Stomach (tissue), 4 donors: ENCODE results near the gene CLCNKB.

Experiments used
- EP300 ChIP-seq: sonication (generic); formaldehyde crosslinking; IDR thresholded peaks from one replicate; pipeline ENCODE4 v1.6.1; 2017; ENCODE audit warnings: antibody characterized with exemption
- POLR2A ChIP-seq, 4 donors: fragments of 450-650 bp; IDR thresholded peaks; one replicate each; pipeline ENCODE4 v1.6.1; 2016; ENCODE audit warnings: antibody characterized with exemption in 4 of 4, control low read depth in 2 of 4, mild to moderate bottlenecking in 1 of 4, moderate library complexity in 1 of 4
- POLR2AphosphoS5 ChIP-seq, 3 donors: sonication (generic); formaldehyde crosslinking; IDR thresholded peaks; one replicate each; pipeline ENCODE4 v1.6.1; 2016; ENCODE audit warnings: antibody characterized with exemption in 3 of 3
- TF ChIP-seq, protein P1 (sequence below), 7 experiments: fragments of 450-650 bp in 4 of 7; fragments of 200-600 bp in 3 of 7; sonication (generic) in 3 of 7; IDR thresholded peaks; one replicate each; pipeline ENCODE4 v1.5.1; 2016 to 2019; ENCODE audit warnings: antibody characterized with exemption in 7 of 7, control low read depth in 2 of 7, mild to moderate bottlenecking in 1 of 7

GRCh38 chr1:16015960-16016901 lies 27.4 kb upstream of the CLCNKB start:
- TF ChIP-seq, protein P1, sequence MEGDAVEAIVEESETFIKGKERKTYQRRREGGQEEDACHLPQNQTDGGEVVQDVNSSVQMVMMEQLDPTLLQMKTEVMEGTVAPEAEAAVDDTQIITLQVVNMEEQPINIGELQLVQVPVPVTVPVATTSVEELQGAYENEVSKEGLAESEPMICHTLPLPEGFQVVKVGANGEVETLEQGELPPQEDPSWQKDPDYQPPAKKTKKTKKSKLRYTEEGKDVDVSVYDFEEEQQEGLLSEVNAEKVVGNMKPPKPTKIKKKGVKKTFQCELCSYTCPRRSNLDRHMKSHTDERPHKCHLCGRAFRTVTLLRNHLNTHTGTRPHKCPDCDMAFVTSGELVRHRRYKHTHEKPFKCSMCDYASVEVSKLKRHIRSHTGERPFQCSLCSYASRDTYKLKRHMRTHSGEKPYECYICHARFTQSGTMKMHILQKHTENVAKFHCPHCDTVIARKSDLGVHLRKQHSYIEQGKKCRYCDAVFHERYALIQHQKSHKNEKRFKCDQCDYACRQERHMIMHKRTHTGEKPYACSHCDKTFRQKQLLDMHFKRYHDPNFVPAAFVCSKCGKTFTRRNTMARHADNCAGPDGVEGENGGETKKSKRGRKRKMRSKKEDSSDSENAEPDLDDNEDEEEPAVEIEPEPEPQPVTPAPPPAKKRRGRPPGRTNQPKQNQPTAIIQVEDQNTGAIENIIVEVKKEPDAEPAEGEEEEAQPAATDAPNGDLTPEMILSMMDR (IDR thresholded peaks at IDR 0.05), result no peak
- TF ChIP-seq EP300 (peak; percentile 87), POLR2A (IDR thresholded peaks at IDR 0.05) (no peak), POLR2AphosphoS5 (IDR thresholded peaks at IDR 0.05) (peak in 2 of 3 donors; percentile 44 to 59)
